ENCODE measurements around the gene PAPSS1.

PAPSS1 gene

GRCh38 chr4:107689912-107690587 lies 30.0 kb downstream of the PAPSS1 start:
- in situ Hi-C loops (cut with HindIII; ENCODE audit: low pct_ligation_motif_present, low sequenced_read_pairs), result no loop called here
- H3K27ac ChIP-seq, result peak overlapping the region; percentile 39
- DNase-seq, result peak; percentile 76
- no peak overlapping the region for H3K4me3 ChIP-seq (ENCODE audit: low read depth, low read length)
- H3K27me3 ChIP-seq (replicated peaks), result no peaks in the 10 kb centered on the region
- TF ChIP-seq CTCF (IDR thresholded peaks at IDR 0.05; ENCODE audit: low read depth, low read length, missing control alignments), result no peak
- H3K36me3 ChIP-seq (replicated peaks), result no peaks in the 10 kb centered on the region

GRCh38 chr4:107688421-107688820 lies 31.6 kb downstream of the PAPSS1 start:
- no peak for DNase-seq
- H3K4me3 ChIP-seq (ENCODE audit: low read depth, low read length), result no peak overlapping the region
- TF ChIP-seq CTCF (IDR thresholded peaks at IDR 0.05; ENCODE audit: low read depth, low read length, missing control alignments), result no peak
- no peaks in the 10 kb centered on the region for H3K36me3 ChIP-seq (replicated peaks)
- H3K27me3 ChIP-seq (replicated peaks), result no peaks in the 10 kb centered on the region
- in situ Hi-C loops (cut with HindIII; ENCODE audit: low pct_ligation_motif_present, low sequenced_read_pairs), result no loop called here
- no peak overlapping the region for H3K27ac ChIP-seq

GRCh38 chr4:107685740-107686139 lies 34.3 kb downstream of the PAPSS1 start:
- H3K4me3 ChIP-seq (ENCODE audit: low read depth, low read length), result no peak overlapping the region
- in situ Hi-C loops (cut with HindIII; ENCODE audit: low pct_ligation_motif_present, low sequenced_read_pairs), result no loop called here
- H3K27ac ChIP-seq, result no peak overlapping the region
- no peaks in the 10 kb centered on the region for H3K27me3 ChIP-seq (replicated peaks)
- no peak for DNase-seq
- no peak for TF ChIP-seq CTCF (IDR thresholded peaks at IDR 0.05; ENCODE audit: low read depth, low read length, missing control alignments)
- peaks cover 6% of the 10 kb centered on the region for H3K36me3 ChIP-seq (replicated peaks)

- Histone ChIP-seq H3K36me3 (replicated peaks) (peaks cover 6% of the 10 kb centered on the region), H3K27ac (no peak overlapping the region), H3K27me3 (replicated peaks) (no peaks in the 10 kb centered on the region), H3K4me3 (ENCODE audit: low read depth, low read length) (no peak overlapping the region)
- TF ChIP-seq CTCF (IDR thresholded peaks at IDR 0.05; ENCODE audit: low read depth, low read length, missing control alignments), result no peak
- in situ Hi-C loops (cut with HindIII; ENCODE audit: low pct_ligation_motif_present, low sequenced_read_pairs), result no loop called here
- DNase-seq, result no peak
These were observed 36.2 kb downstream of the PAPSS1 start for GRCh38 chr4:107683873-107684272.

GRCh38 chr4:107682306-107682705 lies 37.7 kb downstream of the PAPSS1 start:
- H3K4me3 ChIP-seq (ENCODE audit: low read depth, low read length), result no peak overlapping the region
- DNase-seq, result no peak
- no peaks in the 10 kb centered on the region for H3K27me3 ChIP-seq (replicated peaks)
- H3K36me3 ChIP-seq (replicated peaks), result peaks cover 6% of the 10 kb centered on the region
- in situ Hi-C loops (cut with HindIII; ENCODE audit: low pct_ligation_motif_present, low sequenced_read_pairs), result no loop called here
- no peak for TF ChIP-seq CTCF (IDR thresholded peaks at IDR 0.05; ENCODE audit: low read depth, low read length, missing control alignments)
- no peak overlapping the region for H3K27ac ChIP-seq

- H3K27me3 ChIP-seq (replicated peaks), result no peaks in the 10 kb centered on the region
- TF ChIP-seq CTCF (IDR thresholded peaks at IDR 0.05; ENCODE audit: low read depth, low read length, missing control alignments), result no peak
These were observed 51.0 kb downstream of the PAPSS1 start for GRCh38 chr4:107669068-107669467.

More at GRCh38 chr4:107669068-107669467, 51.0 kb downstream of the PAPSS1 start:
- no peak overlapping the region for H3K4me3 ChIP-seq (ENCODE audit: low read depth, low read length)
- H3K27ac ChIP-seq, result no peak overlapping the region
- H3K36me3 ChIP-seq (replicated peaks), result no peaks in the 10 kb centered on the region
- in situ Hi-C loops (cut with HindIII; ENCODE audit: low pct_ligation_motif_present, low sequenced_read_pairs), result no loop called here
- DNase-seq, result no peak
